Spleen (tissue), 11 donors: Measurements from ENCODE around the gene ARSB. TPM values are rescaled to one million over a fixed set of nuclear protein-coding genes. Genes with fewer than 3 reads are reported as not detected.
"Not testable (repeated sequence)": the region's sequence is repeated elsewhere in the genome, so short reads cannot be mapped to it uniquely, and the experiment has no call there.

Source experiments
- DNase-seq: peaks from one replicate; pipeline ENCODE4 v3.0.0-alpha.2; 2020
- H3K27ac ChIP-seq, 8 donors: fragments of 200-600 bp; sonication (generic) in 7 of 8; 1 replicate in 4 of 8; 2 replicates in 4 of 8; pipeline versions ENCODE4 v1.5.0 to v1.8.0; 2016 to 2021; ENCODE audit warnings: inconsistent platforms in 4 of 8, mild to moderate bottlenecking in 4 of 8, moderate library complexity in 1 of 8
- H3K27me3 ChIP-seq, 7 donors: fragments of 200-600 bp; sonication (generic) in 6 of 7; replicated peaks in 1 of 7; 1 replicate in 4 of 7; 2 replicates in 3 of 7; pipeline versions ENCODE4 v1.5.0 to v1.8.0; 2016 to 2021; ENCODE audit warnings: inconsistent platforms in 3 of 7, mild to moderate bottlenecking in 1 of 7
- H3K36me3 ChIP-seq, 6 donors: fragments of 200-600 bp; sonication (generic) in 5 of 6; 1 replicate in 4 of 6; 2 replicates in 2 of 6; pipeline versions ENCODE4 v1.5.0 to v1.8.0; 2016 to 2021; ENCODE audit warnings: inconsistent platforms in 2 of 6
- H3K4me1 ChIP-seq, 6 donors: fragments of 200-600 bp; sonication (generic) in 5 of 6; 1 replicate in 3 of 6; 2 replicates in 3 of 6; pipeline versions ENCODE4 v1.5.0 to v1.8.0; 2016 to 2021; ENCODE audit warnings: inconsistent platforms in 3 of 6
- H3K4me3 ChIP-seq, 8 donors: fragments of 200-600 bp; sonication (generic) in 7 of 8; 1 replicate in 4 of 8; 2 replicates in 4 of 8; pipeline versions ENCODE4 v1.5.0 to v1.8.0; 2016 to 2021; ENCODE audit warnings: inconsistent platforms in 4 of 8, mild to moderate bottlenecking in 4 of 8, moderate library complexity in 2 of 8
- H3K9me3 ChIP-seq, 8 donors: fragments of 200-600 bp; sonication (generic) in 7 of 8; 1 replicate in 4 of 8; 2 replicates in 4 of 8; pipeline versions ENCODE4 v1.5.0 to v1.8.0; 2016 to 2021; ENCODE audit warnings: inconsistent platforms in 4 of 8
- POLR2A ChIP-seq, 3 donors: fragments of 450-650 bp; IDR thresholded peaks; one replicate each; pipeline ENCODE4 v1.5.1; 2017; ENCODE audit warnings: antibody characterized with exemption in 3 of 3, mild to moderate bottlenecking in 1 of 3
- POLR2AphosphoS5 ChIP-seq, 3 donors: sonication (generic); formaldehyde crosslinking; IDR thresholded peaks; one replicate each; pipeline ENCODE4 v1.5.1; 2017; ENCODE audit warnings: antibody characterized with exemption in 3 of 3
- WGBS, 5 donors: extraction: QIAGEN DNeasy Blood & Tissue Kit in 3 of 5; methylation state at CpG; one replicate each; pipeline versions ENCODE4 v1.1.5 to v1.1.7; 2013 to 2018; 5-methylcytosine and 5-hydroxymethylcytosine counted together
- intact Hi-C: fragments of 100-400 bp; cut with DNase I; formaldehyde crosslinking; loops from one replicate; pipeline ENCODE4 v1.15.0; 2023; ENCODE audit warnings: low total_unique reads
- polyA plus RNA-seq, 3 donors: library from polyadenylated mRNA; stranded (reverse); fragments of 200-250 nt; gene quantifications; one replicate each; pipeline ENCODE4 v1.2.1, GENCODE V29; 2013
- total RNA-seq, 7 donors: library from RNA; depleted of rRNA in 3 of 7; stranded (reverse); fragments of >200 nt in 3 of 7; fragmentation: NEBNext Ultra II Directional in 4 of 7; extraction: Animal tissue kit (Norgen Biotek cat#: 25700) in 4 of 7; gene quantifications; one replicate each; pipeline versions ENCODE4 v1.1.0 to v1.2.1, GENCODE V29; 2016 to 2021
- TF ChIP-seq, protein P1 (sequence below), 11 experiments: fragments of 200-600 bp in 7 of 11; fragments of 450-650 bp in 4 of 11; sonication (generic) in 4 of 11; IDR thresholded peaks in 8 of 11; conservative IDR thresholded peaks in 3 of 11; 1 replicate in 7 of 11; 2 replicates in 4 of 11; pipeline versions ENCODE4 v1.4.0 to v1.8.0; 2016 to 2021; ENCODE audit warnings: antibody characterized with exemption in 11 of 11, inconsistent platforms in 4 of 11, mild to moderate bottlenecking in 1 of 11
- donor health status: healthy with polysubstance abuse.
- donor health status: DM: no; HTN: no; CAD: no; lungs with moderate emphysema.
- donor health status: DM: no; HTN: no; CAD: no.
- donor health status: Bipolar disorder and iron deficiency.
- donor health status: healthy.
- donor health status: DM: no; HTN: no; CAD: no.
- donor health status: DM: yes; HTN: yes; CAD: no.

The ARSB gene
- total and polyA plus RNA-seq, 10 donors = 1.1 to 18.5 (median 11.1) TPM

GRCh38 chr5:78983601-78984438, 1.3 kb downstream of the ARSB start:
- Histone ChIP-seq H3K27ac (peak overlapping the region; percentile 95 to 100 (median 98)), H3K9me3 (no peaks in the 10 kb centered on the region), H3K4me1 (peaks cover 9 to 59% (median 27%) of the 10 kb centered on the region in 6 donors), H3K27me3 (no peaks in the 10 kb centered on the region), H3K4me3 (peak overlapping the region; percentile 62 to 84 (median 77)), H3K36me3 (no peaks in the 10 kb centered on the region)
- 16 to 25% (median 21%) methylated on average over 17 of the region's 17 CpGs for WGBS, 5 donors
- intact Hi-C loops = no loop called here
- no peak for TF ChIP-seq POLR2AphosphoS5 (IDR thresholded peaks at IDR 0.05)
- TF ChIP-seq, protein P1, sequence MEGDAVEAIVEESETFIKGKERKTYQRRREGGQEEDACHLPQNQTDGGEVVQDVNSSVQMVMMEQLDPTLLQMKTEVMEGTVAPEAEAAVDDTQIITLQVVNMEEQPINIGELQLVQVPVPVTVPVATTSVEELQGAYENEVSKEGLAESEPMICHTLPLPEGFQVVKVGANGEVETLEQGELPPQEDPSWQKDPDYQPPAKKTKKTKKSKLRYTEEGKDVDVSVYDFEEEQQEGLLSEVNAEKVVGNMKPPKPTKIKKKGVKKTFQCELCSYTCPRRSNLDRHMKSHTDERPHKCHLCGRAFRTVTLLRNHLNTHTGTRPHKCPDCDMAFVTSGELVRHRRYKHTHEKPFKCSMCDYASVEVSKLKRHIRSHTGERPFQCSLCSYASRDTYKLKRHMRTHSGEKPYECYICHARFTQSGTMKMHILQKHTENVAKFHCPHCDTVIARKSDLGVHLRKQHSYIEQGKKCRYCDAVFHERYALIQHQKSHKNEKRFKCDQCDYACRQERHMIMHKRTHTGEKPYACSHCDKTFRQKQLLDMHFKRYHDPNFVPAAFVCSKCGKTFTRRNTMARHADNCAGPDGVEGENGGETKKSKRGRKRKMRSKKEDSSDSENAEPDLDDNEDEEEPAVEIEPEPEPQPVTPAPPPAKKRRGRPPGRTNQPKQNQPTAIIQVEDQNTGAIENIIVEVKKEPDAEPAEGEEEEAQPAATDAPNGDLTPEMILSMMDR (IDR thresholded peaks at IDR 0.05 in 8 of 11, conservative IDR thresholded peaks at IDR 0.05 in 3 of 11) = no peak
- no peak for TF ChIP-seq POLR2A (IDR thresholded peaks at IDR 0.05)
- DNase-seq = no peak

DNA sequence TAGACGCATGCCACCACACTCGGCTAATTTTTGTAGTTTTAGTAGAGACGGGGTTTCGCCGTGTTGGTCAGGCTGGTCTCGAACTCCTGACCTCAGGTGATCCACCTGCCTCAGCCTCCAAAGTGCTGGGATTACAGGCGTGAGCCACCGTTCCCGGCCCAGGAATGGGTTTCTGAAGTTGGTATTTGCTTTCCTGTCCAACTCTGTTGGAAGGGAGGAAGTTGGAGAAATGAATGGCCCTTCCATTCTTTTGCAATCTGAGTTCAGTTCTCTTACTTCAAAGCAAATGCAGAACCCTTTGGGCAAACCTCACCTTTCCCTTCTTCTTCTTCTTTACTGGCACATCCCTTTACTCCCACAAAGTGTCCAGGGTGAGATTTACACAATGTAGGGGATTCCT, 1.9 kb downstream of the ARSB start:
- DNase-seq, H3K27me3 ChIP-seq, H3K9me3 ChIP-seq, H3K36me3 ChIP-seq, intact Hi-C loops: not testable (repeated sequence)
- peaks cover 9 to 59% (median 27%) of the 10 kb centered on the region in 6 donors for H3K4me1 ChIP-seq
- 81 to 89% (median 88%) methylated on average over 9 of the region's 9 CpGs for WGBS, 5 donors
- H3K27ac ChIP-seq = peak overlapping the region in 5 of 8 donors; percentile 98 to 100 (median 98)
- H3K4me3 ChIP-seq = peak overlapping the region in 1 of 8 donors; percentile 84

- H3K27ac ChIP-seq = no peak overlapping the region
- no peaks in the 10 kb centered on the region for H3K9me3 ChIP-seq
- DNase-seq = no peak
- no peak overlapping the region for H3K4me3 ChIP-seq
- no peaks in the 10 kb centered on the region for H3K36me3 ChIP-seq
- peaks cover 0 to 44% (median 19%) of the 10 kb centered on the region in 6 donors for H3K4me1 ChIP-seq
- no peaks in the 10 kb centered on the region for H3K27me3 ChIP-seq
- intact Hi-C loops = no loop called here
- TF ChIP-seq POLR2A (IDR thresholded peaks at IDR 0.05) = no peak
- TF ChIP-seq, protein P1 (IDR thresholded peaks at IDR 0.05 in 8 of 11, conservative IDR thresholded peaks at IDR 0.05 in 3 of 11) = no peak
- no peak for TF ChIP-seq POLR2AphosphoS5 (IDR thresholded peaks at IDR 0.05)
These were observed 5.2 kb downstream of the ARSB start for GRCh38 chr5:78979909-78980308.

- no peak overlapping the region for H3K4me3 ChIP-seq
- intact Hi-C loops = no loop called here
- no peak for TF ChIP-seq POLR2A (IDR thresholded peaks at IDR 0.05)
- TF ChIP-seq POLR2AphosphoS5 (IDR thresholded peaks at IDR 0.05) = no peak
- TF ChIP-seq, protein P1 (IDR thresholded peaks at IDR 0.05 in 8 of 11, conservative IDR thresholded peaks at IDR 0.05 in 3 of 11) = no peak
These were observed 5.9 kb downstream of the ARSB start for GRCh38 chr5:78979117-78979742.

More at GRCh38 chr5:78979117-78979742, 5.9 kb downstream of the ARSB start:
- no peaks in the 10 kb centered on the region for H3K36me3 ChIP-seq
- no peaks in the 10 kb centered on the region for H3K27me3 ChIP-seq
- WGBS, 5 donors = 69 to 90% (median 72%) methylated on average over 7 of the region's 7 CpGs
- no peaks in the 10 kb centered on the region for H3K9me3 ChIP-seq
- no peak for DNase-seq
- H3K4me1 ChIP-seq = peaks cover 0 to 44% (median 19%) of the 10 kb centered on the region in 6 donors
- H3K27ac ChIP-seq = no peak overlapping the region
